K562 (cell line): ENCODE data around the gene AFAP1. TPM values are rescaled to one million over a fixed set of nuclear protein-coding genes. Genes with fewer than 3 reads are reported as not detected.

ENCODE experiments used
- ATAC-seq: fragments of 200-7000 bp; cut with Tn5 transposase; 3 replicates; pipeline ENCODE4 v1.9.1; 2020; ENCODE audit warnings: moderate library complexity
- BruUV-seq: library from RNA; stranded (reverse); fragments of 400-500 nt; replicated peaks from 2 replicates; lab custom pipeline; 2021; lab: Mats Ljungman, UMichigan
- CTCF ChIA-PET: fragments of 300-600 bp; formaldehyde crosslinking; extraction: SDS; loops from one replicate; lab custom pipeline; 2021; ENCODE audit warnings: low intra/inter-chr PET ratio; lab: Yijun Ruan, JAX
- POLR2A ChIA-PET: fragments of 300-600, 350-650 bp; sonication (Branson Sonifier 250); formaldehyde crosslinking; extraction: SDS; loops from one replicate; lab custom pipeline; 2021; ENCODE audit warnings: antibody characterized with exemption, inconsistent platforms; lab: Yijun Ruan, JAX
- DNase-seq, 4 experiments: peaks; one replicate each; pipeline versions ENCODE4 v3.0.0 to v3.0.0-alpha.2; 2011 to 2018; ENCODE audit warnings: low spot score in 3 of 4, mixed read lengths in 3 of 4; ENCODE audit errors: extremely low read depth in 1 of 4
- FAIRE-seq: peaks from 2 replicates; lab custom pipeline; 2011; peaks lifted over from hg19 to GRCh38; lab: Jason Lieb, UNC
- H2AFZ ChIP-seq: 2 replicates; pipeline ENCODE4 v1.6.0; 2011; ENCODE audit warnings: low read depth, low read length, control low read depth, inconsistent platforms
- H3K27ac ChIP-seq: fragments of 200-600 bp; 3 replicates; pipeline ENCODE4 v1.8.0; 2011; ENCODE audit warnings: low read depth, mild to moderate bottlenecking, control low read depth, inconsistent platforms, low read length, moderate library complexity, mixed read lengths; ENCODE audit errors: extremely low read depth
- H3K27me3 ChIP-seq, 2 experiments: fragments of 300-600 bp in 1 of 2; 2 replicates in 1 of 2; 3 replicates in 1 of 2; pipeline versions ENCODE4 v1.6.0 to v1.8.0; 2011; ENCODE audit warnings: inconsistent platforms in 2 of 2, low read length in 2 of 2, mild to moderate bottlenecking in 1 of 2, mixed read lengths in 1 of 2, moderate library complexity in 1 of 2; ENCODE audit not compliant: control insufficient read depth in 2 of 2, insufficient read depth in 2 of 2
- H3K36me3 ChIP-seq: fragments of 300-600 bp; 3 replicates; pipeline ENCODE4 v1.8.0; 2011; ENCODE audit warnings: mild to moderate bottlenecking, low read length, inconsistent platforms; ENCODE audit not compliant: control insufficient read depth, insufficient read depth
- H3K4me1 ChIP-seq, 2 experiments: fragments of 200-600 bp in 1 of 2; replicated peaks in 1 of 2; 2 replicates in 1 of 2; 3 replicates in 1 of 2; pipeline versions ENCODE4 v1.5.1 to v1.8.0; 2011; ENCODE audit warnings: inconsistent platforms in 2 of 2, low read length in 2 of 2, mild to moderate bottlenecking in 1 of 2, mixed read lengths in 1 of 2, moderate library complexity in 1 of 2; ENCODE audit not compliant: control insufficient read depth in 2 of 2, insufficient read depth in 2 of 2
- H3K4me2 ChIP-seq: 2 replicates; pipeline ENCODE4 v1.6.1; 2011; ENCODE audit warnings: low read length, control low read depth, inconsistent platforms, mixed read lengths; ENCODE audit not compliant: insufficient read depth
- H3K4me3 ChIP-seq: fragments of 200-600 bp; sonication (generic), shearing (Covaris generic); 2 replicates; pipeline ENCODE4 v1.5.1; 2016; ENCODE audit warnings: control low read depth, inconsistent platforms
- H3K79me2 ChIP-seq: fragments of 200-600 bp; 3 replicates; pipeline ENCODE4 v1.8.0; 2011; ENCODE audit warnings: low read length, inconsistent platforms; ENCODE audit not compliant: control insufficient read depth, insufficient read depth
- H3K9ac ChIP-seq, 2 experiments: 2 replicates each; pipeline versions ENCODE4 v1.6.0 to v1.6.1; 2011; ENCODE audit warnings: low read depth in 2 of 2, low read length in 2 of 2, control low read depth in 1 of 2, inconsistent platforms in 1 of 2, mild to moderate bottlenecking in 1 of 2, mixed read lengths in 1 of 2; ENCODE audit not compliant: insufficient read depth in 1 of 2
- H3K9me1 ChIP-seq: one replicate; pipeline ENCODE4 v1.6.0; 2011; ENCODE audit warnings: inconsistent platforms, mild to moderate bottlenecking, low read length, moderate library complexity; ENCODE audit not compliant: control insufficient read depth, insufficient read depth
- H3K9me3 ChIP-seq: replicated peaks from 2 replicates; pipeline ENCODE4 v1.5.1; 2011; ENCODE audit warnings: low read depth, low read length, inconsistent platforms; ENCODE audit not compliant: control insufficient read depth, insufficient read depth
- H4K20me1 ChIP-seq: replicated peaks from 2 replicates; pipeline ENCODE4 v1.6.1; 2011; ENCODE audit warnings: low read length, inconsistent platforms, mixed read lengths; ENCODE audit not compliant: control insufficient read depth, insufficient read depth
- FOXA1 ChIP-seq: fragments of 450-650 bp; IDR thresholded peaks from 2 replicates; pipeline ENCODE4 v1.6.1; 2016; ENCODE audit warnings: mild to moderate bottlenecking, borderline replicate concordance
- IRF2 ChIP-seq: sonication (generic); formaldehyde crosslinking; IDR thresholded peaks from 2 replicates; pipeline ENCODE4 v1.8.1; 2022; ENCODE audit warnings: mild to moderate bottlenecking, missing genetic modification reagents
- JUNB ChIP-seq: fragments of 450-650 bp; formaldehyde crosslinking; conservative IDR thresholded peaks from 2 replicates; pipeline ENCODE4 v1.4.0; 2020; ENCODE audit warnings: mild to moderate bottlenecking
- KLF13 ChIP-seq: fragments of 450-650 bp; IDR thresholded peaks from 2 replicates; pipeline ENCODE4 v1.6.1; 2016; ENCODE audit warnings: missing genetic modification characterization, low read depth, mild to moderate bottlenecking, missing compliant biosample characterization, moderate library complexity, borderline replicate concordance
- PHF21A ChIP-seq: fragments of 450-650 bp; IDR thresholded peaks from 2 replicates; pipeline ENCODE4 v1.6.1; 2017; ENCODE audit warnings: low read depth, borderline replicate concordance
- POLR2B ChIP-seq: fragments of 450-650 bp; IDR thresholded peaks from 2 replicates; pipeline ENCODE4 v1.6.1; 2018; ENCODE audit warnings: low read depth; ENCODE audit not compliant: partially characterized antibody
- TBP ChIP-seq: optimal IDR thresholded peaks from 2 replicates; pipeline ENCODE3; 2011; ENCODE audit warnings: low read depth, low read length, improper control_type of control experiment
- WHSC1 ChIP-seq: IDR thresholded peaks from one replicate; pipeline ENCODE4 v1.6.1; 2012; ENCODE audit warnings: low read length, control low read depth, inconsistent platforms
- ZNF431 ChIP-seq: sonication (generic); formaldehyde crosslinking; IDR thresholded peaks from 2 replicates; pipeline ENCODE4 v1.8.0; 2022; ENCODE audit warnings: mild to moderate bottlenecking, missing genetic modification reagents
- ZNF436 ChIP-seq: fragments of 250-450, 450-650 bp; sonication (Bioruptor Pico); formaldehyde crosslinking; IDR thresholded peaks from 2 replicates; pipeline ENCODE4 v1.7.0; 2020; ENCODE audit warnings: mild to moderate bottlenecking
- ZNF449 ChIP-seq: fragments of 250-450 bp; sonication (Bioruptor Pico); IDR thresholded peaks from 2 replicates; pipeline ENCODE4 v1.8.0; 2022; ENCODE audit warnings: moderate library complexity, mild to moderate bottlenecking, inconsistent platforms
- ZNF586 ChIP-seq: fragments of 450-650 bp; formaldehyde crosslinking; conservative IDR thresholded peaks from 2 replicates; pipeline ENCODE4 v1.4.0; 2020; ENCODE audit warnings: mild to moderate bottlenecking, moderate library complexity
- WGBS: fragments of 100-300 bp; shearing (Covaris generic); methylation state at CpG from one replicate; pipeline ENCODE4 v1.1.6; 2016; ENCODE audit warnings: low coverage, mixed read lengths; ENCODE audit not compliant: insufficient coverage; ENCODE audit errors: missing lambda C conversion rate; 5-methylcytosine and 5-hydroxymethylcytosine counted together
- in situ Hi-C: fragments of 300-500 bp; cut with MboI; formaldehyde crosslinking; loops from 4 replicates; pipeline ENCODE4 v1.15.0; 2018; ENCODE audit warnings: inconsistent platforms, mixed read lengths
- intact Hi-C: fragments of 100-400 bp; cut with micrococcal nuclease; formaldehyde crosslinking; loops from 2 replicates; pipeline ENCODE4 v1.14.2; 2022
- polyA plus RNA-seq, 8 experiments: library from polyadenylated mRNA; depleted of rRNA in 4 of 8; stranded (reverse) in 5 of 8; unstranded in 3 of 8; fragments of >200 nt; fragmentation: Nextera tagmentation in 2 of 8; fragmentation: Illumina TruSeq in 1 of 8; extraction: Ambion mirVana in 2 of 8; extraction: Trizol in 1 of 8; gene quantifications; 2 replicates each; pipeline versions ENCODE4 v1.2.1 to v1.2.3, GENCODE V29; 2011 to 2014; ENCODE audit warnings: inconsistent platforms in 1 of 8, missing spikeins in 1 of 8
- total RNA-seq, 7 experiments: library from RNA; depleted of rRNA in 6 of 7; stranded (reverse); fragments of >200 nt in 6 of 7; fragmentation: Illumina TruSeq in 2 of 7; extraction: Trizol in 2 of 7; gene quantifications; 2 replicates each; pipeline versions ENCODE4 v1.2.1 to v1.2.3, GENCODE V29; 2011 to 2021; ENCODE audit warnings: low replicate concordance in 1 of 7
- TF ChIP-seq, protein P1 (sequence below): fragments of 250-450 bp; sonication (Bioruptor Pico); IDR thresholded peaks from 2 replicates; pipeline ENCODE4 v1.8.0; 2022; ENCODE audit warnings: inconsistent platforms, mild to moderate bottlenecking, moderate library complexity, borderline replicate concordance
- TF ChIP-seq, protein P2 (sequence below): fragments of 450-650 bp; IDR thresholded peaks from 2 replicates; pipeline ENCODE4 v1.6.1; 2016; ENCODE audit warnings: borderline replicate concordance
- TF ChIP-seq, protein P3 (sequence below): sonication (generic); formaldehyde crosslinking; IDR thresholded peaks from 2 replicates; pipeline ENCODE4 v1.8.1; 2023; ENCODE audit warnings: mild to moderate bottlenecking, missing genetic modification reagents

Gene AFAP1
- total and polyA plus RNA-seq, 9 of the 15 experiments (the other 6 are each of a cell fraction or from before 2014, with no cell fraction given) = 0.07 to 0.42 (median 0.12) TPM; not detected in 1

DNA sequence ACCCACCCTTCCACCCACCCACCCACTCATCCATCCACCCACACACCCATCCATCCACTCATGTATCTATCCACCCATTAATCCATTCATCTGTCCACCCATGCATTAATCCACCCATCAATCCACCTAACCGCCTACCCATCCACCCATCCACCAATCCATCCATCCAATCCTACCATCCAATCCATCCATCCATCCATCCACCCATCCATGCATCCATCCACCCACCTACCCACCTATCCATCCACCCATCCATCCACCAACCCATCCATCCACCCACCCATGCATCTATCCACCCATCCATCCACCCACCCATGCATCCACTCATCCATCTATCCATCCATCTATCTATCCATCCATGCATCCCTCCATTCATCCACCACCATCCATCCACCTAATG, 34.8 kb upstream of the AFAP1 start (continued):
- no peak for TF ChIP-seq WHSC1
- TF ChIP-seq ZNF586 (CRISPR knock-in tag) = no peak
- no peak for TF ChIP-seq ZNF449 (CRISPR knock-in tag)
- no peak for TF ChIP-seq JUNB (CRISPR knock-in tag)
- no peak for TF ChIP-seq TBP
- TF ChIP-seq, protein P1, sequence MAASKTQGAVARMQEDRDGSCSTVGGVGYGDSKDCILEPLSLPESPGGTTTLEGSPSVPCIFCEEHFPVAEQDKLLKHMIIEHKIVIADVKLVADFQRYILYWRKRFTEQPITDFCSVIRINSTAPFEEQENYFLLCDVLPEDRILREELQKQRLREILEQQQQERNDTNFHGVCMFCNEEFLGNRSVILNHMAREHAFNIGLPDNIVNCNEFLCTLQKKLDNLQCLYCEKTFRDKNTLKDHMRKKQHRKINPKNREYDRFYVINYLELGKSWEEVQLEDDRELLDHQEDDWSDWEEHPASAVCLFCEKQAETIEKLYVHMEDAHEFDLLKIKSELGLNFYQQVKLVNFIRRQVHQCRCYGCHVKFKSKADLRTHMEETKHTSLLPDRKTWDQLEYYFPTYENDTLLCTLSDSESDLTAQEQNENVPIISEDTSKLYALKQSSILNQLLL (CRISPR knock-in tag) = no peak
- no peak for TF ChIP-seq PHF21A
- no peak for TF ChIP-seq KLF13 (tag)
- TF ChIP-seq, all 486 proteins: peak for 0

DNA sequence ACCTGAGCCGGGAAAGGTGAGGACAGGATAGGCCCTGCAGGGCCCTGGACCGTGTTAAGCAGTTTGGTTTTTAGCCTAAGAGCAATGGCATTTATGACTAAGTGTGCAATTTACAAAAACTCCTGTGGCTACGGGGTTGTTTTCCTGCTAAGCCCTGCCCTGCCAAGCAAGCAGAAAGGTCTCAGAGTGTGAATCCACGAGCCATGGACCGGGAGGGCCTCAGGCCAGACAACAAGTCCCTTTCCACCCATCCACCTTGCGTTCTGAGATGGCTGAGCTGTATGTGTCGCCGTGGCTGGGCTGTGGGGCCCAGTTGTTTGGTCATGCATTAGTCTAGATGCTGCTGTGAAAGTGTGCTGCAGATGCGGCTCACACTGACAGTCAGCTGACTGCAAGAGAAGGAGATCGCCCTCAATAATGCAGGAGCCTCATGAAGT, 33.9 kb upstream of the AFAP1 start:
- 1% methylated on average over 10 of the region's 10 CpGs for WGBS
- TF ChIP-seq ZNF431 (CRISPR knock-in tag) (no peak), ZNF436 (CRISPR knock-in tag) (no peak), FOXA1 (no peak), POLR2B (no peak), IRF2 (CRISPR knock-in tag) (no peak)
- TF ChIP-seq, protein P2, sequence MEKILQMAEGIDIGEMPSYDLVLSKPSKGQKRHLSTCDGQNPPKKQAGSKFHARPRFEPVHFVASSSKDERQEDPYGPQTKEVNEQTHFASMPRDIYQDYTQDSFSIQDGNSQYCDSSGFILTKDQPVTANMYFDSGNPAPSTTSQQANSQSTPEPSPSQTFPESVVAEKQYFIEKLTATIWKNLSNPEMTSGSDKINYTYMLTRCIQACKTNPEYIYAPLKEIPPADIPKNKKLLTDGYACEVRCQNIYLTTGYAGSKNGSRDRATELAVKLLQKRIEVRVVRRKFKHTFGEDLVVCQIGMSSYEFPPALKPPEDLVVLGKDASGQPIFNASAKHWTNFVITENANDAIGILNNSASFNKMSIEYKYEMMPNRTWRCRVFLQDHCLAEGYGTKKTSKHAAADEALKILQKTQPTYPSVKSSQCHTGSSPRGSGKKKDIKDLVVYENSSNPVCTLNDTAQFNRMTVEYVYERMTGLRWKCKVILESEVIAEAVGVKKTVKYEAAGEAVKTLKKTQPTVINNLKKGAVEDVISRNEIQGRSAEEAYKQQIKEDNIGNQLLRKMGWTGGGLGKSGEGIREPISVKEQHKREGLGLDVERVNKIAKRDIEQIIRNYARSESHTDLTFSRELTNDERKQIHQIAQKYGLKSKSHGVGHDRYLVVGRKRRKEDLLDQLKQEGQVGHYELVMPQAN = no peak
- TF ChIP-seq, protein P3, sequence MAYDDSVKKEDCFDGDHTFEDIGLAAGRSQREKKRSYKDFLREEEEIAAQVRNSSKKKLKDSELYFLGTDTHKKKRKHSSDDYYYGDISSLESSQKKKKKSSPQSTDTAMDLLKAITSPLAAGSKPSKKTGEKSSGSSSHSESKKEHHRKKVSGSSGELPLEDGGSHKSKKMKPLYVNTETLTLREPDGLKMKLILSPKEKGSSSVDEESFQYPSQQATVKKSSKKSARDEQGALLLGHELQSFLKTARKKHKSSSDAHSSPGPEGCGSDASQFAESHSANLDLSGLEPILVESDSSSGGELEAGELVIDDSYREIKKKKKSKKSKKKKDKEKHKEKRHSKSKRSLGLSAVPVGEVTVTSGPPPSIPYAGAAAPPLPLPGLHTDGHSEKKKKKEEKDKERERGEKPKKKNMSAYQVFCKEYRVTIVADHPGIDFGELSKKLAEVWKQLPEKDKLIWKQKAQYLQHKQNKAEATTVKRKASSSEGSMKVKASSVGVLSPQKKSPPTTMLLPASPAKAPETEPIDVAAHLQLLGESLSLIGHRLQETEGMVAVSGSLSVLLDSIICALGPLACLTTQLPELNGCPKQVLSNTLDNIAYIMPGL = no peak

More for the DNA sequence above, 33.9 kb upstream of the AFAP1 start:
- no peaks in the 10 kb centered on the region for H4K20me1 ChIP-seq
- FAIRE-seq (no peak), ATAC-seq (no peak), DNase-seq (no peak)
- intact Hi-C loops = no loop called here
- H3K9me1 ChIP-seq = no peaks in the 10 kb centered on the region
- H3K9ac ChIP-seq = no peak overlapping the region
- H3K4me2 ChIP-seq = no peak overlapping the region
- H3K79me2 ChIP-seq = no peaks in the 10 kb centered on the region
- H3K36me3 ChIP-seq = no peaks in the 10 kb centered on the region
- ChIA-PET CTCF (no interaction called here), POLR2A (no interaction called here)
- H3K4me1 ChIP-seq = peaks cover 0 to 5% of the 10 kb centered on the region in 2 experiments; a peak in 1 of 5 replicates
- no peaks in the 10 kb centered on the region for H3K9me3 ChIP-seq
- H3K27me3 ChIP-seq = peaks cover 0 to 5% of the 10 kb centered on the region in 2 experiments; a peak in 2 of 5 replicates
- no peak overlapping the region for H3K27ac ChIP-seq
- BruUV-seq = no TSS peak
- H3K4me3 ChIP-seq = no peak overlapping the region
- no peak overlapping the region for H2AFZ ChIP-seq
- in situ Hi-C loops = no loop called here
